NT2/D1 (cell line): ENCODE measurements around the gene KCNK6.

Experiments
- SUZ12 ChIP-seq: IDR thresholded peaks from 2 replicates; pipeline ENCODE4 v1.6.1; 2011; ENCODE audit not compliant: insufficient read length, insufficient read depth; ENCODE audit errors: extremely low read depth
- YY1 ChIP-seq: IDR thresholded peaks from 2 replicates; pipeline ENCODE4 v1.6.1; 2011; ENCODE audit not compliant: insufficient read length, insufficient read depth
- ZNF274 ChIP-seq: IDR thresholded peaks from 2 replicates; pipeline ENCODE4 v1.6.1; 2011; ENCODE audit warnings: mild to moderate bottlenecking, low read depth, low read length

DNA sequence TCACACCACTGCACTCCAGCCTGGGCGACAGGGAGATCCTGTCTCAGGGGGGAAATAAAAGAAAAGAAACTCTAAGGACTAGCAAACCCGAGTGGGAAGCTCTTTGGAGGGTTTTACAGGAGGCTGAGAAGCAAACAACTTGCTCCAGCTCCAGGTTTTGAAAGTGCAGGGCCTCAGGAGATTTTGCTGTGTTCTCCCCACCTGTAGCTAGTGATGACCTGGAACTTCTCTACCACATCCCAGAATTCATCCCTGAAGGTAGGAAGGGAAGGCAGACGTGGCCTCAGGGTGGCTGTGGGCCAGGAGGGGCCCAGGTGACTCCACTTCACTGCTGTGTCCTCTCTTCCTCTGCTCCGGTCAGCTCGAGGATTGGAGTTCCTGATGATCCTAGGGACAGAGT, 38.4 kb downstream of the KCNK6 start:
- TF ChIP-seq ZNF274 (no peak), YY1 (no peak), SUZ12 (no peak)
